ENCODE measurements around the gene MMP23B.
"Not testable (repeated sequence)": the region's sequence is repeated elsewhere in the genome, so short reads cannot be mapped to it uniquely, and the experiment has no call there.

- TF ChIP-seq POLR2A, POLR2AphosphoS5 (IDR thresholded peaks at IDR 0.05; ENCODE audit: low read depth, low read length): not testable (repeated sequence)
These were observed 1.4 kb downstream of the MMP23B start for GRCh38 chr1:1633409-1633808.
